GM23338 (cell line): Measurements from ENCODE around the gene MYADM. TPM values are rescaled to one million over a fixed set of nuclear protein-coding genes. Genes with fewer than 3 reads are reported as not detected.

ENCODE experiments used
- ATAC-seq: fragments of 200-7000 bp; cut with Tn5 transposase; 3 replicates; pipeline ENCODE4 v1.9.1; 2020
- DNase-seq: peaks from one replicate; pipeline ENCODE4 v3.0.0-alpha.2; 2015; ENCODE audit warnings: low spot score
- H2AFZ ChIP-seq: fragments of 200-600 bp; sonication (generic); 2 replicates; pipeline ENCODE4 v1.8.0; 2016; ENCODE audit warnings: antibody characterized with exemption, mild to moderate bottlenecking, moderate library complexity
- H3F3A ChIP-seq: fragments of 200-600 bp; sonication (generic); replicated peaks from 2 replicates; pipeline ENCODE4 v1.8.0; 2017; ENCODE audit warnings: antibody characterized with exemption, mixed run types, low read depth
- H3K27ac ChIP-seq: fragments of 200-600 bp; sonication (generic); 2 replicates; pipeline ENCODE4 v1.6.1; 2016; ENCODE audit warnings: low read depth
- H3K27me3 ChIP-seq: fragments of 200-600 bp; sonication (generic); 2 replicates; pipeline ENCODE4 v1.8.0; 2016; ENCODE audit warnings: mild to moderate bottlenecking, mixed run types, moderate library complexity; ENCODE audit not compliant: insufficient read depth
- H3K36me3 ChIP-seq: fragments of 200-600 bp; sonication (generic); 2 replicates; pipeline ENCODE4 v1.8.0; 2016; ENCODE audit warnings: mild to moderate bottlenecking; ENCODE audit not compliant: insufficient read depth
- H3K4me1 ChIP-seq: fragments of 200-600 bp; sonication (generic); 2 replicates; pipeline ENCODE4 v1.8.0; 2016; ENCODE audit warnings: mild to moderate bottlenecking, moderate library complexity; ENCODE audit not compliant: insufficient read depth
- H3K4me2 ChIP-seq: fragments of 200-600 bp; sonication (generic); 2 replicates; pipeline ENCODE4 v1.7.1; 2017; ENCODE audit warnings: mixed run types
- H3K4me3 ChIP-seq: fragments of 200-600 bp; sonication (generic); 2 replicates; pipeline ENCODE4 v1.6.1; 2016; ENCODE audit warnings: mixed run types
- H3K79me2 ChIP-seq: fragments of 200-600 bp; sonication (generic); replicated peaks from 2 replicates; pipeline ENCODE4 v1.8.0; 2017; ENCODE audit warnings: mild to moderate bottlenecking; ENCODE audit not compliant: insufficient read depth
- H3K9me2 ChIP-seq: fragments of 200-600 bp; sonication (generic); 2 replicates; pipeline ENCODE4 v1.8.0; 2017; ENCODE audit not compliant: insufficient read depth
- H4K20me1 ChIP-seq: fragments of 200-600 bp; sonication (generic); replicated peaks from 2 replicates; pipeline ENCODE4 v1.8.0; 2017; ENCODE audit warnings: mild to moderate bottlenecking; ENCODE audit not compliant: insufficient read depth
- H3K27ac Mint-ChIP-seq: 2 replicates; pipeline ENCODE4 v1.8.0; 2020; ENCODE audit warnings: inconsistent platforms, mild to moderate bottlenecking, moderate library complexity, mixed read lengths
- H3K27me3 Mint-ChIP-seq: 3 replicates; pipeline ENCODE4 v1.8.0; 2022; ENCODE audit warnings: low read depth, mild to moderate bottlenecking, moderate library complexity, mixed read lengths, inconsistent platforms; ENCODE audit not compliant: insufficient read depth, poor library complexity
- H3K36me3 Mint-ChIP-seq: 3 replicates; pipeline ENCODE4 v1.8.0; 2021; ENCODE audit warnings: low read depth, mild to moderate bottlenecking, inconsistent platforms, moderate library complexity, mixed read lengths
- H3K4me1 Mint-ChIP-seq: 3 replicates; pipeline ENCODE4 v1.8.0; 2020; ENCODE audit warnings: mild to moderate bottlenecking, inconsistent platforms, mixed read lengths
- H3K4me3 Mint-ChIP-seq: 3 replicates; pipeline ENCODE4 v1.8.0; 2021; ENCODE audit warnings: moderate library complexity, mild to moderate bottlenecking, inconsistent platforms, mixed read lengths
- H3K9me3 Mint-ChIP-seq: 3 replicates; pipeline ENCODE4 v1.8.0; 2020; ENCODE audit warnings: moderate library complexity, mild to moderate bottlenecking, inconsistent platforms, mixed read lengths
- CREB1 ChIP-seq: fragments of 250-450 bp; sonication (Bioruptor Pico); IDR thresholded peaks from 2 replicates; pipeline ENCODE4 v1.5.0; 2020; ENCODE audit warnings: low read depth, mild to moderate bottlenecking, moderate library complexity
- EZH2 ChIP-seq: fragments of 200-600 bp; sonication (generic); IDR thresholded peaks from one replicate; pipeline ENCODE4 v1.8.0; 2017; ENCODE audit warnings: antibody characterized with exemption, mild to moderate bottlenecking, low read depth; ENCODE audit not compliant: unreplicated experiment
- EZH2phosphoT487 ChIP-seq: fragments of 200-600 bp; sonication (generic); IDR thresholded peaks from one replicate; pipeline ENCODE4 v1.8.1; 2018; ENCODE audit warnings: antibody characterized with exemption; ENCODE audit not compliant: unreplicated experiment
- JUNB ChIP-seq: IDR thresholded peaks from one replicate; pipeline ENCODE4 v1.6.1; 2016; ENCODE audit warnings: antibody characterized with exemption; ENCODE audit not compliant: unreplicated experiment
- NANOG ChIP-seq: IDR thresholded peaks from 2 replicates; pipeline ENCODE4 v1.6.1; 2016; ENCODE audit warnings: antibody characterized with exemption, borderline replicate concordance
- POLR2AphosphoS5 ChIP-seq: IDR thresholded peaks from 2 replicates; pipeline ENCODE4 v1.6.1; 2016; ENCODE audit warnings: antibody characterized with exemption, low read depth
- REST ChIP-seq: IDR thresholded peaks from one replicate; pipeline ENCODE4 v1.6.1; 2018; ENCODE audit warnings: antibody characterized with exemption; ENCODE audit not compliant: unreplicated experiment
- ZNF114 ChIP-seq: fragments of 250-450 bp; sonication (Bioruptor Pico); IDR thresholded peaks from 2 replicates; pipeline ENCODE4 v1.5.0; 2020; ENCODE audit warnings: mild to moderate bottlenecking, moderate library complexity
- ZNF462 ChIP-seq: fragments of 250-450 bp; sonication (Bioruptor Pico); IDR thresholded peaks from 2 replicates; pipeline ENCODE4 v1.5.0; 2020; ENCODE audit warnings: mild to moderate bottlenecking, moderate library complexity
- long read RNA-seq: library from polyadenylated mRNA; unstranded; transcript quantifications from one replicate; pipeline ENCODE4 v2.0.0, GENCODE V29; 2020; ENCODE audit not compliant: unreplicated experiment
- polyA plus RNA-seq: library from polyadenylated mRNA; unstranded; fragments of >200 nt; fragmentation: Nextera tagmentation; extraction: Ambion mirVana; gene quantifications from 2 replicates; pipeline ENCODE4 v1.2.1, GENCODE V29; 2016
- total RNA-seq: library from RNA; depleted of rRNA; stranded (reverse); fragments of >200 nt; shearing (Covaris generic); gene quantifications from 2 replicates; pipeline ENCODE4 v1.2.3, GENCODE V29; 2014; rRNA removed
- TF ChIP-seq, protein P1 (sequence below): IDR thresholded peaks from 2 replicates; pipeline ENCODE4 v1.6.1; 2016; ENCODE audit warnings: antibody characterized with exemption
- TF ChIP-seq, protein P2 (sequence below), 2 experiments: fragments of 200-600 bp in 1 of 2; sonication (generic) in 1 of 2; conservative IDR thresholded peaks; 2 replicates each; pipeline versions ENCODE4 v1.5.1 to v1.6.1; 2016 to 2017; ENCODE audit warnings: antibody characterized with exemption in 2 of 2, low read depth in 2 of 2, mild to moderate bottlenecking in 2 of 2, moderate library complexity in 1 of 2

The MYADM gene, protein sequence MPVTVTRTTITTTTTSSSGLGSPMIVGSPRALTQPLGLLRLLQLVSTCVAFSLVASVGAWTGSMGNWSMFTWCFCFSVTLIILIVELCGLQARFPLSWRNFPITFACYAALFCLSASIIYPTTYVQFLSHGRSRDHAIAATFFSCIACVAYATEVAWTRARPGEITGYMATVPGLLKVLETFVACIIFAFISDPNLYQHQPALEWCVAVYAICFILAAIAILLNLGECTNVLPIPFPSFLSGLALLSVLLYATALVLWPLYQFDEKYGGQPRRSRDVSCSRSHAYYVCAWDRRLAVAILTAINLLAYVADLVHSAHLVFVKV
- total RNA-seq (40.5 and 57.1 TPM in 2 replicates), polyA plus RNA-seq (43.6 and 49.9 TPM in 2 replicates)
- long read RNA-seq, partial matches to known transcripts: 0 of 3 reads
- long read RNA-seq, other reads (novel, unspliced or antisense): 2 of 3 reads

DNA sequence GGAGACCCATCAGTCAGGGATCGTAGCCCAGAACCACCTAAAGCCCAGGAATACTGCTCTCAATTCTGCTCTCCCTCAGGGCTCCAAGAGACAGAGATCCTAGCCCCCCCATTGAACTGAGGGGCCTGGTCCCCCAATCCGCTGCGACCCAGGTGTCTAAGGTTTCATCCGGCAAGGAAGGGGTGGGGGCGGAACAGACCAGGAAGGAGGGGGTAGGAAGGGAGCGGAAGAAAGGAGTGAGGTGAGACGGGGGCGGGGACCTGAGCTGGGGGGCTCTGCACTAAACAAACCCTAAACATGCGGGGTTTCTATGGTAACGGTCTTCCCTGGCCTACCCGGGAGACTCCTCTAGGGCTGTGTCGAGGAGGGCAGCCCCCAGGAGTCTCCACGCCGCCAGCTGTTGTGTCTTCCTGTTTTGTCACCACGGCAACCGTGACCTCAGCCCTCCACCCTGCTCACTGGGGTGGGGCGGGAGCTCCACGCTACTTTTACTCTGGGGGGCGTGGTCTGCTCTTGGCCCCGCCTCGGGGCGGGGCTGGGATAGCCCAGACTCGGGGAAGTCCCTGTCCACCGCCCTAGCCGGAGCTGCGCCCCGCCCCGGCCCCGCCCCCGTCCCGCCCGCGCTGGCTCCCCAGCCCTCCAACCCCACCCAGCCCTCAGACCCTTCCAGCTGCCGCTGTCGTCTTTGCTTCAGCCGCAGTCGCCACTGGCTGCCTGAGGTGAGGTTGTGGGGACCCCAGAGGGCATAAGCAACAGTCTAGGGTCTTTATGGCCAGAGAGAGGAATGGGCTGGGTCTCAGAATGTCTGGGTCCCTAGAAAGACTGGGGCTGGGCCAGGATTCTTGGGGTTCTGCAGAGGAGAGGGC is at the start of gene MYADM:
MYADM (plus strand) TSS at position 659 of the 866 bp plus-strand sequence. CDS start 5,647 bp downstream, outside the sequence.
- H3K27ac ChIP-seq: peak within 1 kb of the TSS; percentile 100
- no peak within 1 kb of the TSS for H2AFZ ChIP-seq
- Mint-ChIP-seq H3K27me3 (peaks cover 41% of the 10 kb centered on the region), H3K4me1 (peaks cover 25% of the 10 kb centered on the region), H3K9me3 (no peaks in the 10 kb centered on the region; the same call in 2 of the 3 replicates), H3K36me3 (peaks cover 9% of the 10 kb centered on the region), H3K4me3 (peak within 1 kb of the TSS; percentile 87), H3K27ac (peak within 1 kb of the TSS; percentile 98)
- H3K4me2 ChIP-seq: peak within 1 kb of the TSS; percentile 100
- H3K79me2 ChIP-seq: peaks cover 28% of the 10 kb centered on the region
- no peaks in the 10 kb centered on the region for H3K27me3 ChIP-seq
- no peaks in the 10 kb centered on the region for H3K9me2 ChIP-seq
- peaks cover 28% of the 10 kb centered on the region for H3F3A ChIP-seq
- peak within 1 kb of the TSS; percentile 99 for H3K4me3 ChIP-seq
- H4K20me1 ChIP-seq: peaks cover 5% of the 10 kb centered on the region
- peaks cover 7% of the 10 kb centered on the region; the same call in 1 of the 2 replicates for H3K36me3 ChIP-seq
- H3K4me1 ChIP-seq: peaks cover 27% of the 10 kb centered on the region
- ATAC-seq (peak; percentile 43), DNase-seq (peak; percentile 100)
- TF ChIP-seq JUNB: no peak
- no peak for TF ChIP-seq REST
- no peak for TF ChIP-seq NANOG
- 0 out of 2 replicates have a peak, but pooled peaks have one; percentile 14 for TF ChIP-seq CREB1 (CRISPR knock-in tag)
- no peak for TF ChIP-seq ZNF114 (CRISPR knock-in tag)
- TF ChIP-seq, protein P1, sequence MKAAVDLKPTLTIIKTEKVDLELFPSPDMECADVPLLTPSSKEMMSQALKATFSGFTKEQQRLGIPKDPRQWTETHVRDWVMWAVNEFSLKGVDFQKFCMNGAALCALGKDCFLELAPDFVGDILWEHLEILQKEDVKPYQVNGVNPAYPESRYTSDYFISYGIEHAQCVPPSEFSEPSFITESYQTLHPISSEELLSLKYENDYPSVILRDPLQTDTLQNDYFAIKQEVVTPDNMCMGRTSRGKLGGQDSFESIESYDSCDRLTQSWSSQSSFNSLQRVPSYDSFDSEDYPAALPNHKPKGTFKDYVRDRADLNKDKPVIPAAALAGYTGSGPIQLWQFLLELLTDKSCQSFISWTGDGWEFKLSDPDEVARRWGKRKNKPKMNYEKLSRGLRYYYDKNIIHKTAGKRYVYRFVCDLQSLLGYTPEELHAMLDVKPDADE: no peak
- TF ChIP-seq POLR2AphosphoS5: peak; percentile 83
- no peak for TF ChIP-seq ZNF462 (CRISPR knock-in tag)
- TF ChIP-seq, protein P2, sequence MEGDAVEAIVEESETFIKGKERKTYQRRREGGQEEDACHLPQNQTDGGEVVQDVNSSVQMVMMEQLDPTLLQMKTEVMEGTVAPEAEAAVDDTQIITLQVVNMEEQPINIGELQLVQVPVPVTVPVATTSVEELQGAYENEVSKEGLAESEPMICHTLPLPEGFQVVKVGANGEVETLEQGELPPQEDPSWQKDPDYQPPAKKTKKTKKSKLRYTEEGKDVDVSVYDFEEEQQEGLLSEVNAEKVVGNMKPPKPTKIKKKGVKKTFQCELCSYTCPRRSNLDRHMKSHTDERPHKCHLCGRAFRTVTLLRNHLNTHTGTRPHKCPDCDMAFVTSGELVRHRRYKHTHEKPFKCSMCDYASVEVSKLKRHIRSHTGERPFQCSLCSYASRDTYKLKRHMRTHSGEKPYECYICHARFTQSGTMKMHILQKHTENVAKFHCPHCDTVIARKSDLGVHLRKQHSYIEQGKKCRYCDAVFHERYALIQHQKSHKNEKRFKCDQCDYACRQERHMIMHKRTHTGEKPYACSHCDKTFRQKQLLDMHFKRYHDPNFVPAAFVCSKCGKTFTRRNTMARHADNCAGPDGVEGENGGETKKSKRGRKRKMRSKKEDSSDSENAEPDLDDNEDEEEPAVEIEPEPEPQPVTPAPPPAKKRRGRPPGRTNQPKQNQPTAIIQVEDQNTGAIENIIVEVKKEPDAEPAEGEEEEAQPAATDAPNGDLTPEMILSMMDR (conservative IDR thresholded peaks at IDR 0.05; ENCODE audit: low read depth in 2 of 2): no peak
- no peak for TF ChIP-seq EZH2phosphoT487
- no peak for TF ChIP-seq EZH2
